Neuronal stem cell (in vitro differentiated cells): ENCODE data around the gene ERC2.

Source experiments
- DNase-seq: peaks from one replicate; pipeline ENCODE4 v3.0.0-alpha.2; 2013; ENCODE audit warnings: low spot score
- H2AFZ ChIP-seq: one replicate; pipeline ENCODE4 v1.6.1; 2013; ENCODE audit warnings: mild to moderate bottlenecking, low read length, inconsistent platforms
- H2AK5ac ChIP-seq: 2 replicates; pipeline ENCODE4 v1.6.1; 2013; ENCODE audit warnings: low read depth, mild to moderate bottlenecking, inconsistent platforms, low read length, moderate library complexity, mixed read lengths
- H2BK120ac ChIP-seq: 2 replicates; pipeline ENCODE4 v1.6.1; 2013; ENCODE audit warnings: low read depth, mild to moderate bottlenecking, inconsistent platforms, low read length, moderate library complexity, mixed read lengths
- H2BK12ac ChIP-seq: one replicate; pipeline ENCODE4 v1.6.1; 2013; ENCODE audit warnings: low read length, inconsistent platforms
- H2BK15ac ChIP-seq: 2 replicates; pipeline ENCODE4 v1.6.1; 2013; ENCODE audit warnings: mild to moderate bottlenecking, low read length, inconsistent platforms, mixed read lengths
- H2BK5ac ChIP-seq: one replicate; pipeline ENCODE4 v1.6.1; 2013; ENCODE audit warnings: inconsistent platforms, mild to moderate bottlenecking, low read length, moderate library complexity
- H3K14ac ChIP-seq: one replicate; pipeline ENCODE4 v1.6.1; 2013; ENCODE audit warnings: low read length, inconsistent platforms
- H3K18ac ChIP-seq: 2 replicates; pipeline ENCODE4 v1.6.1; 2013; ENCODE audit warnings: low read length, inconsistent platforms
- H3K23ac ChIP-seq: 2 replicates; pipeline ENCODE4 v1.6.1; 2013; ENCODE audit warnings: low read depth, mild to moderate bottlenecking, mixed read lengths, low read length, inconsistent platforms; ENCODE audit not compliant: poor library complexity
- H3K27ac ChIP-seq: replicated peaks from 3 replicates; pipeline ENCODE4 v1.5.1; 2013; ENCODE audit warnings: low read length, inconsistent platforms
- H3K27me3 ChIP-seq, 3 experiments: 2 replicates each; pipeline ENCODE4 v1.6.1; 2013; ENCODE audit warnings: low read length in 3 of 3, mild to moderate bottlenecking in 2 of 3, inconsistent platforms in 1 of 3, low read depth in 1 of 3, mixed read lengths in 1 of 3, moderate library complexity in 1 of 3; ENCODE audit not compliant: control insufficient read depth in 3 of 3, insufficient read depth in 3 of 3
- H3K36me3 ChIP-seq, 2 donors: replicated peaks in 1 of 2; 2 replicates each; pipeline ENCODE4 v1.6.1; 2013; ENCODE audit warnings: low read length in 2 of 2; ENCODE audit not compliant: control insufficient read depth in 2 of 2, insufficient read depth in 2 of 2
- H3K4ac ChIP-seq: 2 replicates; pipeline ENCODE4 v1.6.1; 2013; ENCODE audit warnings: inconsistent platforms, mild to moderate bottlenecking, low read length, moderate library complexity
- H3K4me1 ChIP-seq, 2 donors: 1 replicate in 1 of 2; 2 replicates in 1 of 2; pipeline ENCODE4 v1.6.1; 2013; ENCODE audit warnings: low read length in 2 of 2, low read depth in 1 of 2; ENCODE audit not compliant: control insufficient read depth in 2 of 2, insufficient read depth in 1 of 2
- H3K4me2 ChIP-seq: one replicate; pipeline ENCODE4 v1.6.1; 2013; ENCODE audit warnings: mild to moderate bottlenecking, low read length, inconsistent platforms; ENCODE audit not compliant: insufficient read depth, poor library complexity, severe bottlenecking
- H3K4me3 ChIP-seq, 2 donors: 2 replicates each; pipeline ENCODE4 v1.5.1; 2013; ENCODE audit warnings: low read length in 2 of 2, mild to moderate bottlenecking in 2 of 2, inconsistent platforms in 1 of 2, moderate library complexity in 1 of 2
- H3K79me1 ChIP-seq: one replicate; pipeline ENCODE4 v1.6.1; 2013; ENCODE audit warnings: low read depth, mild to moderate bottlenecking, inconsistent platforms, low read length, moderate library complexity
- H3K9ac ChIP-seq: one replicate; pipeline ENCODE4 v1.6.1; 2013; ENCODE audit warnings: mild to moderate bottlenecking, low read depth, low read length, inconsistent platforms; ENCODE audit not compliant: poor library complexity
- H3K9me3 ChIP-seq, 2 donors: replicated peaks in 1 of 2; 2 replicates each; pipeline versions ENCODE3 to v1.6.1; 2013; ENCODE audit warnings: low read length in 2 of 2, mild to moderate bottlenecking in 2 of 2, inconsistent platforms in 1 of 2, low read depth in 1 of 2, mixed read lengths in 1 of 2, moderate library complexity in 1 of 2; ENCODE audit not compliant: control insufficient read depth in 2 of 2, insufficient read depth in 1 of 2
- H4K8ac ChIP-seq: one replicate; pipeline ENCODE4 v1.6.1; 2013; ENCODE audit warnings: low read depth, mild to moderate bottlenecking, inconsistent platforms, low read length, moderate library complexity
- H4K91ac ChIP-seq: one replicate; pipeline ENCODE4 v1.6.1; 2013; ENCODE audit warnings: low read length, low read depth, mild to moderate bottlenecking, inconsistent platforms; ENCODE audit not compliant: poor library complexity
- WGBS, 2 donors: extraction: QIAGEN DNeasy Blood & Tissue Kit; methylation state at CpG; one replicate each; pipeline ENCODE4 v1.1.7; 2013; ENCODE audit warnings: missing lambda C conversion rate in 2 of 2, mixed read lengths in 1 of 2; ENCODE audit not compliant: insufficient read length in 2 of 2, insufficient replicate concordance in 1 of 2; ENCODE audit errors: extremely low coverage in 2 of 2; 5-methylcytosine and 5-hydroxymethylcytosine counted together

Gene ERC2

GRCh38 chr3:55570271-55570711 lies 898.0 kb downstream of the ERC2 start:
- H3K27me3 ChIP-seq, result no peaks in the 10 kb centered on the region
- no peak for DNase-seq
- WGBS, 2 donors, result no CpG with 5 or more reads among the region's 9 CpGs
- H3K4ac ChIP-seq, result no peak overlapping the region
- no peak overlapping the region for H2AFZ ChIP-seq
- H4K8ac ChIP-seq, result no peak overlapping the region
- H3K79me1 ChIP-seq, result no peaks in the 10 kb centered on the region
- H2BK15ac ChIP-seq, result no peak overlapping the region
- no peak overlapping the region for H3K23ac ChIP-seq
- no peaks in the 10 kb centered on the region for H3K36me3 ChIP-seq
- H4K91ac ChIP-seq, result no peak overlapping the region
- no peak overlapping the region for H3K14ac ChIP-seq
- no peak overlapping the region for H2BK12ac ChIP-seq
- no peak overlapping the region for H3K18ac ChIP-seq
- no peak overlapping the region for H2BK5ac ChIP-seq
- no peak overlapping the region for H3K27ac ChIP-seq
- H3K9me3 ChIP-seq, result no peaks in the 10 kb centered on the region
- no peak overlapping the region for H3K4me2 ChIP-seq
- no peak overlapping the region for H3K9ac ChIP-seq
- no peak overlapping the region for H2AK5ac ChIP-seq
- H2BK120ac ChIP-seq, result no peak overlapping the region
- H3K4me3 ChIP-seq, result no peak overlapping the region
- H3K4me1 ChIP-seq, result peaks cover 8 to 11% of the 10 kb centered on the region in 2 donors

GRCh38 chr3:55569033-55569599 lies 899.2 kb downstream of the ERC2 start:
- H3K36me3 ChIP-seq, result no peaks in the 10 kb centered on the region
- H2AFZ ChIP-seq, result no peak overlapping the region
- no peak overlapping the region for H3K14ac ChIP-seq
- no peak overlapping the region for H3K4ac ChIP-seq
- H3K23ac ChIP-seq, result no peak overlapping the region
- H2BK120ac ChIP-seq, result no peak overlapping the region
- no peak overlapping the region for H2BK5ac ChIP-seq
- H3K18ac ChIP-seq, result no peak overlapping the region
- H3K4me2 ChIP-seq, result no peak overlapping the region
- no peak overlapping the region for H3K4me3 ChIP-seq
- H3K79me1 ChIP-seq, result no peaks in the 10 kb centered on the region
- no peak overlapping the region for H2AK5ac ChIP-seq
- H4K91ac ChIP-seq, result no peak overlapping the region
- DNase-seq, result no peak
- H3K9me3 ChIP-seq, result no peaks in the 10 kb centered on the region
- WGBS, 2 donors, result no CpG with 5 or more reads among the region's 10 CpGs
- H4K8ac ChIP-seq, result no peak overlapping the region
- H2BK12ac ChIP-seq, result no peak overlapping the region
- no peaks in the 10 kb centered on the region for H3K27me3 ChIP-seq
- H3K9ac ChIP-seq, result no peak overlapping the region
- peaks cover 8 to 11% of the 10 kb centered on the region in 2 donors for H3K4me1 ChIP-seq
- no peak overlapping the region for H2BK15ac ChIP-seq
- no peak overlapping the region for H3K27ac ChIP-seq

- H3K23ac ChIP-seq, result no peak overlapping the region
- H3K4me1 ChIP-seq, result peaks cover 8 to 11% of the 10 kb centered on the region in 2 donors
- no peak overlapping the region for H3K4me3 ChIP-seq
- H4K91ac ChIP-seq, result no peak overlapping the region
- no peak overlapping the region for H2BK120ac ChIP-seq
- no CpG with 5 or more reads among the region's 3 CpGs for WGBS, 2 donors
- H3K14ac ChIP-seq, result no peak overlapping the region
- no peak overlapping the region for H3K18ac ChIP-seq
- no peak overlapping the region for H3K27ac ChIP-seq
- no peak overlapping the region for H2BK5ac ChIP-seq
- no peak overlapping the region for H2BK15ac ChIP-seq
- H2BK12ac ChIP-seq, result no peak overlapping the region
- no peaks in the 10 kb centered on the region for H3K79me1 ChIP-seq
- DNase-seq, result no peak
- no peak overlapping the region for H2AK5ac ChIP-seq
- H3K9me3 ChIP-seq, result no peaks in the 10 kb centered on the region
- H3K9ac ChIP-seq, result no peak overlapping the region
- no peaks in the 10 kb centered on the region for H3K36me3 ChIP-seq
- no peaks in the 10 kb centered on the region for H3K27me3 ChIP-seq
- no peak overlapping the region for H3K4ac ChIP-seq
- no peak overlapping the region for H3K4me2 ChIP-seq
- H4K8ac ChIP-seq, result no peak overlapping the region
- no peak overlapping the region for H2AFZ ChIP-seq
Observed at GRCh38 chr3:55567615-55568014, 900.7 kb downstream of the ERC2 start.

GRCh38 chr3:55567121-55567520 lies 901.1 kb downstream of the ERC2 start:
- Histone ChIP-seq H3K4me2 (no peak overlapping the region), H3K27ac (no peak overlapping the region), H3K18ac (no peak overlapping the region), H3K23ac (no peak overlapping the region), H4K91ac (no peak overlapping the region), H2BK12ac (no peak overlapping the region), H3K4me3 (no peak overlapping the region), H3K9ac (no peak overlapping the region), H3K36me3 (no peaks in the 10 kb centered on the region), H2BK120ac (no peak overlapping the region), H2BK15ac (no peak overlapping the region), H2AFZ (no peak overlapping the region), H3K9me3 (no peaks in the 10 kb centered on the region), H3K4me1 (peaks cover 7 to 10% of the 10 kb centered on the region in 2 donors), H3K4ac (no peak overlapping the region), H3K27me3 (no peaks in the 10 kb centered on the region), H3K14ac (no peak overlapping the region), H3K79me1 (no peaks in the 10 kb centered on the region), H2BK5ac (no peak overlapping the region), H2AK5ac (no peak overlapping the region), H4K8ac (no peak overlapping the region)
- DNase-seq, result no peak
- no CpG with 5 or more reads among the region's 1 CpG for WGBS, 2 donors
